HG03097 (cell line): ENCODE measurements around the gene KATNAL1.
"Not testable (repeated sequence)": the region's sequence is repeated elsewhere in the genome, so short reads cannot be mapped to it uniquely, and the experiment has no call there.

ENCODE experiments used
- ATAC-seq: cut with Tn5 transposase; IDR thresholded peaks from one replicate; pipeline ENCODE4 v1.9.1; 2021; ENCODE audit not compliant: unreplicated experiment, low FRiP score

The KATNAL1 gene

DNA sequence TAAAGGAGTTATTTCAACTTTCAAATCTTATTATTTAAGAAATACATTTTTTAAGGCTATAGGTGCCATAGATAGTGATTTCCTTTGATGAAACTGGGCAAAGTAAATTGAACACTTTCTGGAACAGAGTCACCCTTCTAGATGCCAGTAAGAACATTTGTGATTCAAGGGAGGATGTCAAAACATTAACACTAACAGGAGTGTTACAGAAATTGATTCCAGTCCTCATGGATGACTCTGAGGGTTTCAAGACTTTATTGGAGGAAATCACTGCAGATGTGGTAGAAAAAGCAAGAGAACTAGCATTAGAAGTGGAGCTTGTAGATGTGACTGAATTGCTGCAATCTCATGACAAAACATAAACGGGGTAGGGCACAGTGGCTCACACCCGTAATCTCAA, 12.2 kb downstream of the KATNAL1 start:
- ATAC-seq, result no peak

DNA sequence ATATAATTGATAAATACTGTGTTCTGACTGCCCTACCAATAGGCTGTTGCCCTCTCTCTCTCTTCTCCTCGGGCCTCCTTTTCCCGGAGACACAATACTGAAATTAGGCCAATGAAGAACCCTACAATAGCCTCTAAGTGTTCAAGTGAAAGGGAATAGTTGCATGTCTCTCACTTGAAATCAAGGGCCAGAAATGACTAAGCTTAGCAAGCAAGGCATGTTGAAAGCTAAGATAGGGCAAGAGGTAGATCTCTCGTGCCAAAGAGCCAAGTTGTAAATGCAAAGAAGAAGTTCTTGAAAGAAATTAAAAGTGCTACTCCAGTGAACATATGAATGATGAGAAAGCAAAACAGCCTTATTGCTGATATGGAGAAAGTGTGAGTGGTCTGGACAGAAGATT, 13.3 kb downstream of the KATNAL1 start:
- ATAC-seq, result no peak

GRCh38 chr13:30292325-30292724, 15.0 kb downstream of the KATNAL1 start:
- ATAC-seq, result no peak

DNA sequence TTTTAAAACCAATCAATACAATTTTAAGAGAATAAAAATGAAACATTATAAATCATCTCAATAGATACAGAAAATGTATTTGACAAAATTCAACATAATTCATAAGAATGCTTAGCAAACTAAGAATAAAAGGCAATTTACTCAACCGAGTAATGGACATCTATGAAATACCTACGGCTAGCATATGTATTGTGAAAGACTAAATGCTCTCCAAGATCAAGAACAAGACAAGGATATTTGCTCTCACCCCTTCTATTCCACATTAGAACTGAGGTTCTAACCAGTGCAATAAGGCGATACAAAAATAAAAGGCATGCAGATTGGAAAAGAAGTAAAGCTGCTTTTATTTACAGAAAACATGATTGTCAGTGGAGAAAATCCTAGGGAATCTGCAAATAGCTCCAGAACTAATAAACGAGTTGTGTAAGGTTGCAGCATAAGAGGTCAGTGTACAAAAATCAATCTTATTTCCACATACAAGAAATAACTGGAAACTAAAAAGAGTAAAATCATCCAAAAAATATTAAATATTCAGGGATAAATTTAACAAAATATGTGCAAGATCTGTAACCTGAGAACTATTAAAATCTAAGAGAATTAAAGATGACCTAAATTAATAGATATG, 16.4 kb downstream of the KATNAL1 start:
- no peak for ATAC-seq

GRCh38 chr13:30289533-30289932, 17.8 kb downstream of the KATNAL1 start:
- no peak for ATAC-seq

DNA sequence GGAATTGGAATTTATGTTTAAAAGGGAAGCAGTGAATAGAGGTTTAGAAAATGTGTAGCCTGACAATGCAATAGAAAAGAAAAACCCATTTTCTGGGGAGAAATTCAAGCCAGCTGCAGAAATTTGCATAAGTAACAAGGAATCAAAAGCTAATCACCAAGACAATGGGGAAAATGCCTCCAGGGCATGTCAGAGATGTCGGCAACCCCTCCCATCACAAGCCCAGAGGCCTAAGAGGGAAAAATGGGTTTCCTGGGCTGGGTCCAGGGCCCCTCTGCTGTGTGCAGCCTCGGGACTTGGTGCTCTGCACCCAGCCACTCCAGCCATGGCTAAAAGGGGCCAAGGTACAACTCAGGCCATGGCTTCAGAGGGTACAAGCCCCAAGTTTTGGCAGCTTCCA, 21.3 kb downstream of the KATNAL1 start:
- not testable (repeated sequence) for ATAC-seq

GRCh38 chr13:30276178-30276577, 31.2 kb downstream of the KATNAL1 start:
- ATAC-seq, result no peak

DNA sequence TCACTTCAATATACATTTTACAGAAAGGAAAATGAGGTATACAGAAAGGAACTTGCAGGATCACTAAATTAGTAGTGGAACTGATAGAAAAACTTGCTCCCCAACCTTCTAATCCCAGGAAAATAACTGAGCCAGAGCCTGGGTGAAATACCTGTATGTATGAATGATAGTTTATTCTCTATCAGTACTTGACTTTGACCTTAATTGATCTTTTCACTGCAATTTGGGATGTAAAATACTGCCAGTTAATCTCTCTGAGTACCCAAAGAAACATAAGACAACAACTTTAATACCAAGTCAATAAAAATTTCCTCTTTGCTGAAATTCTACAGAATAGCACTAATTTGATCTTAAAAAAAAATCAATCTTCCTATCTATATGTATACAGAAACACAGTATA, 33.3 kb downstream of the KATNAL1 start:
- ATAC-seq, result no peak

- not testable (repeated sequence) for ATAC-seq
Measured at GRCh38 chr13:30270035-30270434, 37.3 kb downstream of the KATNAL1 start.

DNA sequence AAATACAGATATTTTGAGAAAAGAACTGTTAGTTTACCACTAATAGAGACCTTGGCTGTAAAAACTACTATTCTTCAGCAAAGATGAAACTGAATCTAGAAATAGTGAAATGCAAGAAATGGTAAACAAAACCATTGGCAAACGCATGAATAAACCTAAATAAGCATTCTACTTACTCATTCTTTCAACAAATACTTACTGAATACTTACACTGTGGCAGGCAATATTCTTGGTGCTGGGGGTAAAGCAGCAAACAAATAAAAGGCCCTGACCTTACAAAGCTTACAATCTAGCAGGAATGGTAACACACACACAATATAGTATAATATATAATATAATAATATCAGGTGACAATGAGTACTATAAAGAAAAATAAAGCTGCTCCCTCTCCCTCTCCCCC, 38.7 kb downstream of the KATNAL1 start:
- no peak for ATAC-seq

GRCh38 chr13:30266756-30267155, 40.6 kb downstream of the KATNAL1 start:
- ATAC-seq, result no peak

DNA sequence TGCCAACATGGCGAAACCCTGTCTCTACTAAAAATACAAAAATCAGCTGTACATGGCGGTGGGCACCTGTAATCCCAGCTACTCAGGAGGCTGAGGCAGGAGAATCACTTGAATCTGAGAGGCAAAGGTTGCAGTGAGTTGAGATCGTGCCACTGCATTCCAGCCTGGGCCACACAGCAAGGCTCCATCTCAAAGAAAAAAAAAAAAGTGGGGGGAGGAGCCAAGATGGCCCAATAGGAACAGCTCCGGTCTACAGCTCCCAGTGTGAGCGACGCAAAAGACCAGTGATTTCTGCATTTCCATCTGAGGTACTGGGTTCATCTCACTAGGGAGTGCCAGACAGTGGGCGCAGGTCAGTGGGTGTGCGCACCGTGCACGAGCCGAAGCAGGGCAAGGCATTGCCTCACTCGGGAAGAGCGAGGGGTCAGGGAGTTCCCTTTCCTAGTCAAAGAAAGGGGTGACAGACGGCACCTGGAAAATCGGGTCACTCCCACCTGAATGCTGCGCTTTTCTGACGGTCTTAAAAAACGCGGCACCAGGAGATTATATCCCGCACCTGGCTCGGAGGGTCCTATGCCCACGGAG, 48.1 kb downstream of the KATNAL1 start:
- not testable (repeated sequence) for ATAC-seq

DNA sequence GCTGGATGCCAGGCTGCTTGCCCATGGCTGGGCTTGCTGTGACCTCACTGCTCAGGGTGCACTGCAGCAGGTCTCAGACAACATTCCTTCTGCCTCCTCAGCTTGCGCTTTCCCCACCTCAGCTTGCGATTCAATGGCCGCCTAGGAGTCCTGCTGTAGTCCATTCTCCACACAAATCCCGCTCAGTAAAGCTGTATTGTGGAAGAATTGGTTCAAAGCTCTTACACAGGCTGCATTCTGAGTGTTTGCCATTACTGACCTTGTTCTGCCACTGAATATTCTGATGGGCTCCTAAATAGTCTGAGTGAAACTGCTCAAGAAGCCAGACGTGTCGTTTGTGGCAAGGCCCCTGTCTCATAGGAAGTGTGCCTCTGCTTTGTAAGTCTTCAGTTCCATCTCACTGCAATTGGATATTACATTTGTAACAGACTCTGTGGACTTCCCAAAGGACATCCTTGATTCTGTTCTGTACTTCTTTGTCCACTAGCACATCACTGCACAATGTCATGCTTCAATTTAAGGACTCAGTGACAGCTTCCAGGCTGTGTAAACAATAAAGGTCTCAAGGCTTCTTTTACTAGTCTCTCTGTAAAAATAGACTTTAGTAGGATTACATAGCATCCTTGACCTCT, 49.8 kb downstream of the KATNAL1 start:
- no peak for ATAC-seq

- no peak for ATAC-seq
Measured at GRCh38 chr13:30256713-30257467, 50.5 kb downstream of the KATNAL1 start.

DNA sequence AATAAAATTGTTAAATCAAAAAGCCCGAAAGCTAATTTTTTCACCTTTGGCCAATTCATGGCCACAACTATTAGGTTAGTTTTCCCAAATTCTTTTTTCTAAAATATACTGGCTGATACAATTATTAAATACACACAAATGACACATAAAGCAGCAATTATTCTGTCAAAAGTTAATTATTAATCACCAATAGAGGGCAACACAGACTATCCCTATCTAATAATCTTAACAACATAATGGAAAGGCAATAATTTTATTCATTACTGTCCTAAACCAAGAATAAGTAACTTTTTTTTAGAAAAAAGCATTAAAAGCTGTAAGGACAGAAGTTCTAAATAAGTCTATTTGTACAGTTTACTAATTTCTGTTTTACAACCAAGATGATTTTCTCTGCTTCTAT, 51.7 kb downstream of the KATNAL1 start:
- ATAC-seq, result no peak

GRCh38 chr13:30253830-30254229, 53.5 kb downstream of the KATNAL1 start:
- ATAC-seq, result no peak

GRCh38 chr13:30247406-30247805, 59.9 kb downstream of the KATNAL1 start:
- no peak for ATAC-seq

GRCh38 chr13:30241532-30241931, 65.8 kb downstream of the KATNAL1 start:
- peak; percentile 69 for ATAC-seq

GRCh38 chr13:30240608-30241007, 66.7 kb downstream of the KATNAL1 start:
- ATAC-seq, result peak; percentile 69

DNA sequence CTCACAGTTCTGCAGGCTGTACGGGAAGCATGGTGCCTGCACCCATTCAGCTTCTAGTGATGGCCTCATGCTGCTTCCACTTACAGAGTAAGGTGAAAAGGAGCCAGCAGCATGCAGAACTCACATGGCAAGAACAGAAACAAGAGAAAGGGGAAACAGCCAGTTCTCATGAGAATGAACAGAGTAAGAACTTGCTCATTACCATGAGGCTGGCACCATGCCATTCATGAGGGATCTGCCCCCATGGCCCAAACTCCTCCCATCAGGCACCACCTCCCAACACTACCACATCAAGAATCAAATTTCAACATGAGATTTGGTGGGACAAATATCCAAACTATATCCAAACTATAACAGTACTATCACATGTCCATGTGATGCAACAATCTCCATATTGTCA, 72.1 kb downstream of the KATNAL1 start:
- no peak for ATAC-seq

DNA sequence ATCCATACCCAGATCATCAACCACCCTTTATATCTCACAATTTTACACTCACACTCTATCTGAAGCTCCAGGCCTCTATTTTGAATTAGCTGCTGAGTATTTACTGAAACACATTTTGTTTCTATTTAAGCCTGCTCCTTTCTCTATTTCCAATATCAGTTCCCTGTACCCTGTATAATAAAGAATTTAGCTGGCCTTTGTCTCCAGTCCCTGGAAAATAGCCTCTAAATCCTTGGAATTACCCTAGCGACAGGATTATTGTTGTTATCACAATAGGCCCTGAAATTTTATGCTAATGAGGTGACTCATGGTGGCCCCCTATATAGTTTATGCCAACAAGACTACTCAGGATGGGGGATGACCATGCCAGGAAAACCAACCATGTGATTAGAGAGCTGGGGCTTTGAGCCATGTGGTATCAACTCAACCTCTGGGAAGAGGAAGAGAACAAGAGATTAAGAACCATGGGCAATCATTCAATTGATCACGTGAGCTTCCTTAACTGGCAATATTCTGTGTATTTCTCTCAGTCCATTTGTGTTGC, 72.7 kb downstream of the KATNAL1 start:
- no peak for ATAC-seq
